Keratinocyte (primary cell): ENCODE data around the gene GAN. TPM values are rescaled to one million over a fixed set of nuclear protein-coding genes. Genes with fewer than 3 reads are reported as not detected.

ENCODE experiments used
- DNase-seq: peaks from one replicate; pipeline ENCODE4 v3.0.0-alpha.2; 2011; ENCODE audit warnings: low read depth, missing footprints, low spot score
- FAIRE-seq: peaks from 2 replicates; lab custom pipeline; 2011; peaks lifted over from hg19 to GRCh38; lab: Jason Lieb, UNC
- H2AFZ ChIP-seq: 2 replicates; pipeline ENCODE4 v1.6.0; 2012; ENCODE audit warnings: low read length, control low read depth, inconsistent platforms; ENCODE audit not compliant: control insufficient read depth
- H3K27ac ChIP-seq: 2 replicates; pipeline ENCODE4 v1.5.1; 2011; ENCODE audit warnings: low read length; ENCODE audit not compliant: control insufficient read depth, insufficient read depth
- H3K27me3 ChIP-seq: 3 replicates; pipeline ENCODE4 v1.6.0; 2011; ENCODE audit warnings: low read length; ENCODE audit not compliant: control insufficient read depth, insufficient read depth; ENCODE audit errors: extremely low read depth
- H3K36me3 ChIP-seq, 2 experiments: 2 replicates in 1 of 2; 3 replicates in 1 of 2; pipeline ENCODE4 v1.5.1; 2011; ENCODE audit warnings: low read length in 2 of 2, mild to moderate bottlenecking in 1 of 2; ENCODE audit not compliant: control insufficient read depth in 2 of 2, insufficient read depth in 2 of 2; ENCODE audit errors: extremely low read depth in 1 of 2
- H3K4me1 ChIP-seq: 3 replicates; pipeline ENCODE4 v1.5.1; 2011; ENCODE audit warnings: low read length; ENCODE audit not compliant: control insufficient read depth, insufficient read depth; ENCODE audit errors: extremely low read depth
- H3K4me2 ChIP-seq: 3 replicates; pipeline ENCODE4 v1.6.0; 2011; ENCODE audit warnings: low read depth, low read length; ENCODE audit not compliant: control insufficient read depth, insufficient read depth; ENCODE audit errors: extremely low read depth
- H3K4me3 ChIP-seq, 3 experiments: fragments of 200-600 bp in 1 of 3; sonication (generic) in 1 of 3; 2 replicates in 2 of 3; 3 replicates in 1 of 3; pipeline ENCODE4 v1.5.1; 2011 to 2016; ENCODE audit warnings: low read length in 3 of 3, mild to moderate bottlenecking in 3 of 3, control low read depth in 2 of 3, inconsistent platforms in 1 of 3, low read depth in 1 of 3, mixed read lengths in 1 of 3, mixed run types in 1 of 3, moderate library complexity in 1 of 3; ENCODE audit not compliant: control insufficient read depth in 2 of 3, insufficient read depth in 2 of 3; ENCODE audit errors: extremely low read depth in 1 of 3
- H3K79me2 ChIP-seq: 2 replicates; pipeline ENCODE4 v1.6.0; 2012; ENCODE audit warnings: low read length; ENCODE audit not compliant: control insufficient read depth, insufficient read depth
- H3K9ac ChIP-seq: 3 replicates; pipeline ENCODE4 v1.6.0; 2011; ENCODE audit warnings: low read length; ENCODE audit not compliant: control insufficient read depth, insufficient read depth; ENCODE audit errors: extremely low read depth
- H3K9me1 ChIP-seq: 3 replicates; pipeline ENCODE4 v1.6.0; 2011; ENCODE audit warnings: low read length; ENCODE audit not compliant: control insufficient read depth, insufficient read depth; ENCODE audit errors: extremely low read depth
- H3K9me3 ChIP-seq: 2 replicates; pipeline ENCODE4 v1.5.1; 2012; ENCODE audit warnings: low read depth, low read length; ENCODE audit not compliant: control insufficient read depth
- H4K20me1 ChIP-seq: 3 replicates; pipeline ENCODE4 v1.6.0; 2011; ENCODE audit warnings: low read length; ENCODE audit not compliant: control insufficient read depth, insufficient read depth; ENCODE audit errors: extremely low read depth
- EZH2 ChIP-seq: IDR thresholded peaks from one replicate; pipeline ENCODE4 v1.6.1; 2012; ENCODE audit warnings: inconsistent platforms, mild to moderate bottlenecking, low read length, moderate library complexity
- dilution Hi-C: fragments of 300-500 bp; cut with MboI; formaldehyde crosslinking; loops from one replicate; pipeline ENCODE4 v1.7.0; 2020; ENCODE audit warnings: low sequenced_read_pairs; ENCODE audit not compliant: extremely low pct_ligation_motif_present
- polyA plus RNA-seq, 5 experiments: library from polyadenylated mRNA; depleted of rRNA in 3 of 5; stranded (reverse) in 3 of 5; stranded (forward) in 1 of 5; unstranded in 1 of 5; fragments of >200 nt; gene quantifications; 1 replicate in 1 of 5; 2 replicates in 3 of 5; 3 replicates in 1 of 5; pipeline versions ENCODE4 v1.2.1 to v1.2.3, GENCODE V29; 2011 to 2012; ENCODE audit warnings: missing spikeins in 2 of 5, low read depth in 1 of 5, low replicate concordance in 1 of 5
- TF ChIP-seq, protein P1 (sequence below), 3 experiments: IDR thresholded peaks in 1 of 3; conservative IDR thresholded peaks in 1 of 3; optimal IDR thresholded peaks in 1 of 3; 2 replicates in 2 of 3; 3 replicates in 1 of 3; pipeline versions ENCODE3 to v1.5.1; 2011; ENCODE audit warnings: low read length in 3 of 3, mild to moderate bottlenecking in 3 of 3, moderate library complexity in 2 of 3, control low read depth in 1 of 3, inconsistent platforms in 1 of 3; ENCODE audit not compliant: insufficient read depth in 2 of 3; ENCODE audit errors: extremely low read depth in 1 of 3

The GAN gene
- polyA plus RNA-seq, 1 donor (not counting 4 experiments of a cell fraction or from before 2014, with no cell fraction given), result 6.5 TPM

DNA sequence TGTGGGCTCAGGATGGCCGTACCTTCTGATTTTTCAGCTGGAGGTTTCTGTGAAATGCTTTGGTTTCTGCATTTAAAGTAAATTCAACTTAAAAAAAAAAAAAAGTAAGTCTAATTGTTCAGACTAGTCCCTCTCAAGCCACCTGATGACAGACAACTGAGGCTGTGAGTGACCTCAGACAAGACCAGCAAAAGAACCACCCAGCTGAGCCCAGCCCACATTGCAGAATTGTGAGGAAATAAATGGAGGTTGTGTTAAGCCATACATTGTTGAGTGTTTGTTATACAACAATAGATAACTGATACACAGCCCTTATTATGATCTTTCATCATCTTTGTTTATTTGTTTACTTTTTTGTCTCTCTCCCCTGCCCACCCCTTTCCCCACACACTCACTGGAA is 85.1 kb downstream of the GAN start:
- H4K20me1 ChIP-seq, result no peaks in the 10 kb centered on the region
- dilution Hi-C loops, result no loop called here
- TF ChIP-seq, protein P1, sequence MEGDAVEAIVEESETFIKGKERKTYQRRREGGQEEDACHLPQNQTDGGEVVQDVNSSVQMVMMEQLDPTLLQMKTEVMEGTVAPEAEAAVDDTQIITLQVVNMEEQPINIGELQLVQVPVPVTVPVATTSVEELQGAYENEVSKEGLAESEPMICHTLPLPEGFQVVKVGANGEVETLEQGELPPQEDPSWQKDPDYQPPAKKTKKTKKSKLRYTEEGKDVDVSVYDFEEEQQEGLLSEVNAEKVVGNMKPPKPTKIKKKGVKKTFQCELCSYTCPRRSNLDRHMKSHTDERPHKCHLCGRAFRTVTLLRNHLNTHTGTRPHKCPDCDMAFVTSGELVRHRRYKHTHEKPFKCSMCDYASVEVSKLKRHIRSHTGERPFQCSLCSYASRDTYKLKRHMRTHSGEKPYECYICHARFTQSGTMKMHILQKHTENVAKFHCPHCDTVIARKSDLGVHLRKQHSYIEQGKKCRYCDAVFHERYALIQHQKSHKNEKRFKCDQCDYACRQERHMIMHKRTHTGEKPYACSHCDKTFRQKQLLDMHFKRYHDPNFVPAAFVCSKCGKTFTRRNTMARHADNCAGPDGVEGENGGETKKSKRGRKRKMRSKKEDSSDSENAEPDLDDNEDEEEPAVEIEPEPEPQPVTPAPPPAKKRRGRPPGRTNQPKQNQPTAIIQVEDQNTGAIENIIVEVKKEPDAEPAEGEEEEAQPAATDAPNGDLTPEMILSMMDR (optimal IDR thresholded peaks at IDR 0.05 in 1 of 3, IDR thresholded peaks at IDR 0.05 in 1 of 3, conservative IDR thresholded peaks at IDR 0.05 in 1 of 3; ENCODE audit: extremely low read depth in 1 of 3, insufficient read depth in 2 of 3, low read length in 3 of 3), result no peak
- no peak for TF ChIP-seq EZH2
- H3K4me3 ChIP-seq, result no peak overlapping the region
- H3K36me3 ChIP-seq, result no peaks in the 10 kb centered on the region
- DNase-seq, result no peak
- FAIRE-seq, result no peak
- H3K9me1 ChIP-seq, result no peaks in the 10 kb centered on the region
- H3K27me3 ChIP-seq, result no peaks in the 10 kb centered on the region
- no peak overlapping the region for H3K27ac ChIP-seq
- peaks cover 23% of the 10 kb centered on the region for H3K4me1 ChIP-seq
- H3K79me2 ChIP-seq, result no peaks in the 10 kb centered on the region
- H3K9me3 ChIP-seq, result peaks cover 2% of the 10 kb centered on the region
- H2AFZ ChIP-seq, result no peak overlapping the region
- no peak overlapping the region for H3K4me2 ChIP-seq
- no peak overlapping the region for H3K9ac ChIP-seq

DNA sequence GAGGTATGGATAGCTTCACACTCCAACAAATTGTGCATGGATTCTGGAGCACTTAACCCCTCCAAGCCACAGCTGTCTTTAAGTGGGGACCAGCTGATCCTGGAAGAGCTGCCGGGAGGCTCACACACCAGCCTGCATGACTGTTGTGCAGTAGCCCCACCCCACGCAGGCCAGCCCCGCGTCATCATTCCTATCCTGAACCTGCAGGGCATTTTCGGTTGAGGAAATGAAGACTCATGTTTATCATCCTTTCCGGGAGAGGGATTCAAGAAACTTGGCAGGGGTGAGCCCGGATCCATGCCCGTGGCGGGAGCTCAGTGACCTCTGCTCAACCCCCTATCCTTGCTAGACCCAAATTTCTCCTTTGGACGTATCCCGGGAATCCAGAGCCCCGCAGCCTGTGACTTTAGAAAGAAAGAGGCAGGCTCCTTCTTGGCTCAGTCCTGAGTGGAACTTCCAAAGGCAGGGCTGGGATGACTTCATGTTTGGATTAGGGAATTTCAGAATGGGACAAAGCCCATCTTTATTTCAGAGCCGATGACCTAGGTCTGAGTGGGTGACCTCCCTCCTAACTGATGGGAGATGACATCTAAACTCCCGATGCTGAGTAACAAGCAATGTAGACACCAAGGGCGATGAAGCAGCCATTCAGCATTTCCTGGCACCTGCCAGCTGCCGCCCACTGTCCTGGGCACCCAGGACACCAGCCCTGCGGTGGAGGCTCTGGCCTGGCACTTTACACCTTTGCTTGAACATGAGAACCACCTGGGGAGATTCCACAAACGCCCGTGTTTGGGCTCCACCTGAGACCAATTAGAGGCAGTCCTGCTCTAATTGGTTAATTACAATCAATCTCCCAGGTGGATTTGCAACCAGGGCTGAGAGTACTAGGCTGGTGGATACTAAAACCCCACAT is 86.5 kb downstream of the GAN start:
- Histone ChIP-seq H3K9me1 (no peaks in the 10 kb centered on the region), H3K4me3 (peak overlapping the region in 2 of 3 experiments; percentile 15 to 51), H2AFZ (peak overlapping the region; percentile 66), H3K4me2 (peak overlapping the region; percentile 81), H3K27ac (peak overlapping the region; percentile 84), H3K79me2 (no peaks in the 10 kb centered on the region), H3K36me3 (no peaks in the 10 kb centered on the region), H4K20me1 (no peaks in the 10 kb centered on the region), H3K4me1 (peaks cover 36% of the 10 kb centered on the region), H3K27me3 (no peaks in the 10 kb centered on the region), H3K9ac (peak overlapping the region; percentile 66), H3K9me3 (peaks cover 2% of the 10 kb centered on the region)
- no peak for DNase-seq
- TF ChIP-seq, protein P1 (optimal IDR thresholded peaks at IDR 0.05 in 1 of 3, IDR thresholded peaks at IDR 0.05 in 1 of 3, conservative IDR thresholded peaks at IDR 0.05 in 1 of 3; ENCODE audit: extremely low read depth in 1 of 3, insufficient read depth in 2 of 3, low read length in 3 of 3), result no peak
- TF ChIP-seq EZH2, result no peak
- dilution Hi-C loops, result no loop called here
- peak; percentile 92 for FAIRE-seq
